Keratinocyte (primary cell): ENCODE data around the gene RSBN1. TPM values are rescaled to one million over a fixed set of nuclear protein-coding genes. Genes with fewer than 3 reads are reported as not detected.
"Not testable (repeated sequence)": the region's sequence is repeated elsewhere in the genome, so short reads cannot be mapped to it uniquely, and the experiment has no call there.

ENCODE experiments used
- DNase-seq: peaks from one replicate; pipeline ENCODE4 v3.0.0-alpha.2; 2011; ENCODE audit warnings: low read depth, missing footprints, low spot score
- FAIRE-seq: peaks from 2 replicates; lab custom pipeline; 2011; peaks lifted over from hg19 to GRCh38; lab: Jason Lieb, UNC
- H2AFZ ChIP-seq: 2 replicates; pipeline ENCODE4 v1.6.0; 2012; ENCODE audit warnings: low read length, control low read depth, inconsistent platforms; ENCODE audit not compliant: control insufficient read depth
- H3K27ac ChIP-seq: 2 replicates; pipeline ENCODE4 v1.5.1; 2011; ENCODE audit warnings: low read length; ENCODE audit not compliant: control insufficient read depth, insufficient read depth
- H3K27me3 ChIP-seq: 3 replicates; pipeline ENCODE4 v1.6.0; 2011; ENCODE audit warnings: low read length; ENCODE audit not compliant: control insufficient read depth, insufficient read depth; ENCODE audit errors: extremely low read depth
- H3K36me3 ChIP-seq, 2 experiments: 2 replicates in 1 of 2; 3 replicates in 1 of 2; pipeline ENCODE4 v1.5.1; 2011; ENCODE audit warnings: low read length in 2 of 2, mild to moderate bottlenecking in 1 of 2; ENCODE audit not compliant: control insufficient read depth in 2 of 2, insufficient read depth in 2 of 2; ENCODE audit errors: extremely low read depth in 1 of 2
- H3K4me1 ChIP-seq: 3 replicates; pipeline ENCODE4 v1.5.1; 2011; ENCODE audit warnings: low read length; ENCODE audit not compliant: control insufficient read depth, insufficient read depth; ENCODE audit errors: extremely low read depth
- H3K4me2 ChIP-seq: 3 replicates; pipeline ENCODE4 v1.6.0; 2011; ENCODE audit warnings: low read depth, low read length; ENCODE audit not compliant: control insufficient read depth, insufficient read depth; ENCODE audit errors: extremely low read depth
- H3K4me3 ChIP-seq, 3 experiments: fragments of 200-600 bp in 1 of 3; sonication (generic) in 1 of 3; 2 replicates in 2 of 3; 3 replicates in 1 of 3; pipeline ENCODE4 v1.5.1; 2011 to 2016; ENCODE audit warnings: low read length in 3 of 3, mild to moderate bottlenecking in 3 of 3, control low read depth in 2 of 3, inconsistent platforms in 1 of 3, low read depth in 1 of 3, mixed read lengths in 1 of 3, mixed run types in 1 of 3, moderate library complexity in 1 of 3; ENCODE audit not compliant: control insufficient read depth in 2 of 3, insufficient read depth in 2 of 3; ENCODE audit errors: extremely low read depth in 1 of 3
- H3K79me2 ChIP-seq: 2 replicates; pipeline ENCODE4 v1.6.0; 2012; ENCODE audit warnings: low read length; ENCODE audit not compliant: control insufficient read depth, insufficient read depth
- H3K9ac ChIP-seq: 3 replicates; pipeline ENCODE4 v1.6.0; 2011; ENCODE audit warnings: low read length; ENCODE audit not compliant: control insufficient read depth, insufficient read depth; ENCODE audit errors: extremely low read depth
- H3K9me1 ChIP-seq: 3 replicates; pipeline ENCODE4 v1.6.0; 2011; ENCODE audit warnings: low read length; ENCODE audit not compliant: control insufficient read depth, insufficient read depth; ENCODE audit errors: extremely low read depth
- H3K9me3 ChIP-seq: 2 replicates; pipeline ENCODE4 v1.5.1; 2012; ENCODE audit warnings: low read depth, low read length; ENCODE audit not compliant: control insufficient read depth
- H4K20me1 ChIP-seq: 3 replicates; pipeline ENCODE4 v1.6.0; 2011; ENCODE audit warnings: low read length; ENCODE audit not compliant: control insufficient read depth, insufficient read depth; ENCODE audit errors: extremely low read depth
- EZH2 ChIP-seq: IDR thresholded peaks from one replicate; pipeline ENCODE4 v1.6.1; 2012; ENCODE audit warnings: inconsistent platforms, mild to moderate bottlenecking, low read length, moderate library complexity
- dilution Hi-C: fragments of 300-500 bp; cut with MboI; formaldehyde crosslinking; loops from one replicate; pipeline ENCODE4 v1.7.0; 2020; ENCODE audit warnings: low sequenced_read_pairs; ENCODE audit not compliant: extremely low pct_ligation_motif_present
- polyA plus RNA-seq, 5 experiments: library from polyadenylated mRNA; depleted of rRNA in 3 of 5; stranded (reverse) in 3 of 5; stranded (forward) in 1 of 5; unstranded in 1 of 5; fragments of >200 nt; gene quantifications; 1 replicate in 1 of 5; 2 replicates in 3 of 5; 3 replicates in 1 of 5; pipeline versions ENCODE4 v1.2.1 to v1.2.3, GENCODE V29; 2011 to 2012; ENCODE audit warnings: missing spikeins in 2 of 5, low read depth in 1 of 5, low replicate concordance in 1 of 5
- TF ChIP-seq, protein P1 (sequence below), 3 experiments: IDR thresholded peaks in 1 of 3; conservative IDR thresholded peaks in 1 of 3; optimal IDR thresholded peaks in 1 of 3; 2 replicates in 2 of 3; 3 replicates in 1 of 3; pipeline versions ENCODE3 to v1.5.1; 2011; ENCODE audit warnings: low read length in 3 of 3, mild to moderate bottlenecking in 3 of 3, moderate library complexity in 2 of 3, control low read depth in 1 of 3, inconsistent platforms in 1 of 3; ENCODE audit not compliant: insufficient read depth in 2 of 3; ENCODE audit errors: extremely low read depth in 1 of 3

Gene RSBN1
- polyA plus RNA-seq, 1 donor (not counting 4 experiments of a cell fraction or from before 2014, with no cell fraction given), result 10.4 TPM

DNA sequence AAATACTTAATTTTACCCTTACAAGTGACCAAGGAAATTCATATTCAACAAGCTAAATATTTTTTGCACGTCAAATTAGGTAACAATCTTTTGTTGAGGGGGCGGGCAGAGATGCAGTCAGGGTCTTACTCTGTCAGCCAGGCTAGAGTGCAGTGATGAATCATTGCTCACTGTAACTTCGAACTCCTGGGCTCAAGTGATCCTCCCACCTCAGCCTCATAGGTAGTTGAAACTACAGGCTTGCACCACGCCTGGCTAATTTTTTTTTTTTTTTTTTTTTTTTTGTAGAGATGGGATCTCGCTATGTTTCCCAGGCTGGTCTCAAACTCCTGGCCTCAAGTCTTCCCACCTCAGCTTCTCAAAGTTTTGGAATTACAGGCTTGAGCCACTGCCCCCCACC is 79.5 kb downstream of the RSBN1 start:
- Histone ChIP-seq H3K79me2 (no peaks in the 10 kb centered on the region), H4K20me1 (no peaks in the 10 kb centered on the region), H2AFZ (no peak overlapping the region), H3K36me3 (no peaks in the 10 kb centered on the region), H3K4me1 (no peaks in the 10 kb centered on the region), H3K9me1 (no peaks in the 10 kb centered on the region), H3K27ac (no peak overlapping the region), H3K9me3 (no peaks in the 10 kb centered on the region), H3K27me3 (no peaks in the 10 kb centered on the region), H3K9ac (no peak overlapping the region), H3K4me2 (no peak overlapping the region), H3K4me3 (no peak overlapping the region)
- dilution Hi-C loops, result no loop called here
- no peak for DNase-seq
- no peak for TF ChIP-seq EZH2
- TF ChIP-seq, protein P1, sequence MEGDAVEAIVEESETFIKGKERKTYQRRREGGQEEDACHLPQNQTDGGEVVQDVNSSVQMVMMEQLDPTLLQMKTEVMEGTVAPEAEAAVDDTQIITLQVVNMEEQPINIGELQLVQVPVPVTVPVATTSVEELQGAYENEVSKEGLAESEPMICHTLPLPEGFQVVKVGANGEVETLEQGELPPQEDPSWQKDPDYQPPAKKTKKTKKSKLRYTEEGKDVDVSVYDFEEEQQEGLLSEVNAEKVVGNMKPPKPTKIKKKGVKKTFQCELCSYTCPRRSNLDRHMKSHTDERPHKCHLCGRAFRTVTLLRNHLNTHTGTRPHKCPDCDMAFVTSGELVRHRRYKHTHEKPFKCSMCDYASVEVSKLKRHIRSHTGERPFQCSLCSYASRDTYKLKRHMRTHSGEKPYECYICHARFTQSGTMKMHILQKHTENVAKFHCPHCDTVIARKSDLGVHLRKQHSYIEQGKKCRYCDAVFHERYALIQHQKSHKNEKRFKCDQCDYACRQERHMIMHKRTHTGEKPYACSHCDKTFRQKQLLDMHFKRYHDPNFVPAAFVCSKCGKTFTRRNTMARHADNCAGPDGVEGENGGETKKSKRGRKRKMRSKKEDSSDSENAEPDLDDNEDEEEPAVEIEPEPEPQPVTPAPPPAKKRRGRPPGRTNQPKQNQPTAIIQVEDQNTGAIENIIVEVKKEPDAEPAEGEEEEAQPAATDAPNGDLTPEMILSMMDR (optimal IDR thresholded peaks at IDR 0.05 in 1 of 3, IDR thresholded peaks at IDR 0.05 in 1 of 3, conservative IDR thresholded peaks at IDR 0.05 in 1 of 3; ENCODE audit: extremely low read depth in 1 of 3, insufficient read depth in 2 of 3, low read length in 3 of 3), result no peak
- no peak for FAIRE-seq

GRCh38 chr1:113721010-113721409 is 91.3 kb downstream of the RSBN1 start:
- dilution Hi-C loops, result no loop called here
- H3K27me3 ChIP-seq, result no peaks in the 10 kb centered on the region
- H3K79me2 ChIP-seq, result no peaks in the 10 kb centered on the region
- H3K4me2 ChIP-seq, result no peak overlapping the region
- H4K20me1 ChIP-seq, result no peaks in the 10 kb centered on the region
- no peaks in the 10 kb centered on the region for H3K9me3 ChIP-seq
- H3K4me3 ChIP-seq, result no peak overlapping the region
- H2AFZ ChIP-seq, result no peak overlapping the region
- DNase-seq (no peak), FAIRE-seq (no peak)
- no peaks in the 10 kb centered on the region for H3K4me1 ChIP-seq
- no peaks in the 10 kb centered on the region for H3K9me1 ChIP-seq
- no peak for TF ChIP-seq EZH2
- TF ChIP-seq, protein P1 (optimal IDR thresholded peaks at IDR 0.05 in 1 of 3, IDR thresholded peaks at IDR 0.05 in 1 of 3, conservative IDR thresholded peaks at IDR 0.05 in 1 of 3; ENCODE audit: extremely low read depth in 1 of 3, insufficient read depth in 2 of 3, low read length in 3 of 3), result no peak
- H3K36me3 ChIP-seq, result peaks cover 0 to 4% of the 10 kb centered on the region in 2 experiments
- no peak overlapping the region for H3K9ac ChIP-seq
- no peak overlapping the region for H3K27ac ChIP-seq

- H3K27me3 ChIP-seq, H3K9ac ChIP-seq, H3K79me2 ChIP-seq, dilution Hi-C loops, H3K27ac ChIP-seq, H3K9me3 ChIP-seq, H4K20me1 ChIP-seq, H2AFZ ChIP-seq, FAIRE-seq, DNase-seq, H3K4me3 ChIP-seq, H3K4me2 ChIP-seq, H3K4me1 ChIP-seq, H3K9me1 ChIP-seq, H3K36me3 ChIP-seq: not testable (repeated sequence)
Measured at GRCh38 chr1:113718621-113719020, 93.7 kb downstream of the RSBN1 start.

DNA sequence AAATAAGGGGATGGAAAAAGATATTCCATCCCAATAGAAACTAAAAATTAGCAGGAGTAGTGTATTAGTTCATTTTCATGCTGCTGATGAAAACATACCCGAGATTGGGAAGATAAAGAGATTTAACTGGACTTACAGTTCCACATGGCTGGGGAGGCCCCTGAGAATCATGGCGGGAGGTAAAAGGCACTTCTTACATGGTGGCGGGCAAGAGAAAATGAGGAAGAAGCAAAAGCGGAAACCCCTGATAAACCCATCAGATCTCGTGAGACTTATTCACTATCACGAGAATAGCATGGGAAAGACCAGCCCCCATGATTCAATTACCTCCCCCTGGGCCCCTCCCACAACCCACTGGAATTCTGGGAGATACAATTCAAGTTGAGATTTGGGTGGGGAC is 94.8 kb downstream of the RSBN1 start:
- DNase-seq, H4K20me1 ChIP-seq, H3K4me3 ChIP-seq, H3K27ac ChIP-seq, H3K9ac ChIP-seq, H3K27me3 ChIP-seq, H3K4me2 ChIP-seq, H2AFZ ChIP-seq, H3K9me3 ChIP-seq, FAIRE-seq, H3K36me3 ChIP-seq, H3K4me1 ChIP-seq, dilution Hi-C loops, H3K79me2 ChIP-seq, H3K9me1 ChIP-seq: not testable (repeated sequence)
